ENCODE data around the gene NEK11.

NEK11 gene, protein sequence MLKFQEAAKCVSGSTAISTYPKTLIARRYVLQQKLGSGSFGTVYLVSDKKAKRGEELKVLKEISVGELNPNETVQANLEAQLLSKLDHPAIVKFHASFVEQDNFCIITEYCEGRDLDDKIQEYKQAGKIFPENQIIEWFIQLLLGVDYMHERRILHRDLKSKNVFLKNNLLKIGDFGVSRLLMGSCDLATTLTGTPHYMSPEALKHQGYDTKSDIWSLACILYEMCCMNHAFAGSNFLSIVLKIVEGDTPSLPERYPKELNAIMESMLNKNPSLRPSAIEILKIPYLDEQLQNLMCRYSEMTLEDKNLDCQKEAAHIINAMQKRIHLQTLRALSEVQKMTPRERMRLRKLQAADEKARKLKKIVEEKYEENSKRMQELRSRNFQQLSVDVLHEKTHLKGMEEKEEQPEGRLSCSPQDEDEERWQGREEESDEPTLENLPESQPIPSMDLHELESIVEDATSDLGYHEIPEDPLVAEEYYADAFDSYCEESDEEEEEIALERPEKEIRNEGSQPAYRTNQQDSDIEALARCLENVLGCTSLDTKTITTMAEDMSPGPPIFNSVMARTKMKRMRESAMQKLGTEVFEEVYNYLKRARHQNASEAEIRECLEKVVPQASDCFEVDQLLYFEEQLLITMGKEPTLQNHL

DNA sequence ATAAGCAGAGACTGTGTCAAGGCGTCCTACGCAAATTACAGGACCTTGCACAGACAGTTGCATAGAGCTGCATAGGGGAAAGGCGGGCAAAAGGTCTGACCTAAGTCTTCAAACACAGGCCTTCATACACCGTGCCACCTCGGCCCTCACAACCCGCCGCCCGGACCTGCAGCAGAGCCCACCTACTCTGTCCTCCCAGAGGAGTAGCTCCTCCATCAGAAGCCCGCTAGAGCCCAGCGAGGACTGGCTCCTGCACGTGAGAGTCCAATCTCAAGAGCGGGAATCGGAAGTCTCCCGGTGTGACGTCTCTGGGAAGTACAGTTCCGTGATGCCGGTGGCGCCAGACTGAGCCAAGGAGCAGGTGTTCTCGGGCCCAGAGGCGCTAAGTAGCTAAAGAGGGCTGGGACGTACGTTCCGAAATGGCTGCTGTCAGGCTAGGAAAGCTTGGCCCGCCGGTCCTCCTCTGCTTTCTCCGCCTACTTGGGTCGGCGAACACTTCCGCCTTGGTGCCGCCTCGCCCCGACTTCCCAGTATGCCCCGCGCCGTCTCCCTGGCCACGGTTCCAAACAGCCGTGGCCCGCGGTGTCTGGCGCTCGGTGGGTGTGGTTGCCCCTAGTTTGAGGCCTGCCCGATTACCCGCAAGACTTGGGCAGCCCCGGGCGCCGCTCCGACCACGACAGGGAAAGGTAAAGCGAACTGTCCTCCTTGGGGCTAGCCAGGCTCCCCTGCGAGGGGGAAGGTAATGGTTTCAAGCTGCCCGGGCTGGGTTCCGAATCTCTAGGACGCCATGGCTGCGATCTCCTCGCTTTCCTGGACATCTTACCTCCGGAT is at the start of gene NEK11, which contains the start of gene ASTE1:
TSS of gene NEK11 (plus strand) at position 557 of the 831 bp plus-strand sequence. CDS start 2,832 bp downstream, outside the sequence.
TSS of gene ASTE1 (minus strand) at position 505 of the 831 bp plus-strand sequence. CDS start 1,519 bp downstream, outside the sequence.
- DNase-seq = peak; percentile 92

DNA sequence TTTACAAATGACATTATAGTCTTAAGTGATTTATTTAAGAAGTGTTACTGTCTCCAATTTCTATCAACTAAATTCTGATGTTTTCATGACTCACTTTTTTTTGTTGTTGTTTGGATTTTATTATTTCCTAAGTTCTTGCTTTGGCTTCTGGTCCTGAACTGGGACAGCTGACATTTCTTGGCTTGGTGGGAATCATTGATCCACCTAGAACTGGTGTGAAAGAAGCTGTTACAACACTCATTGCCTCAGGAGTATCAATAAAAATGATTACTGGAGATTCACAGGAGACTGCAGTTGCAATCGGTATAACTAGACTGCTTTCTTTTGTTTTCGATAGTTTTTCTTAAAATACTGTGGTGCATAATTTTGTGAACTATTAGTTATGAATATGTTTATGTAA is 47.6 kb upstream of the NEK11 start:
- DNase-seq = no peak

DNA sequence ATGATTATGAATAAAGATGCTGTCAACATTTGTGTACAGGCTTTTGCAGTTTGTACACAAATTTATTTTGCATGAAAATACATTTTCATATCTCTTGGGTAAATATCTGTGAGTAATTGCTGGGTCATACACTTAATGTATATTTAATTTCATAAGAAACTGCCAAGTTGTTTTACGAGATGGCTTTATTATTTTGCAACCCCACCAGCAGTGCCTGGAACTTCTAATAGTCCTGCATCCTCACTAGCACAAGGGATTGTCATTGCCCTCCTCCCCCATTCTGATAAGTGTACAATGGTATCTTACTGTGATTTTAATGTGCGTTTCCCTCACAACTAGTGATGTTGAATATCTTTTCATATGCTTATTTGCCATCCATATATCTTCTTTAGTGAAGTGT is 45.2 kb upstream of the NEK11 start:
- DNase-seq = no peak

DNA sequence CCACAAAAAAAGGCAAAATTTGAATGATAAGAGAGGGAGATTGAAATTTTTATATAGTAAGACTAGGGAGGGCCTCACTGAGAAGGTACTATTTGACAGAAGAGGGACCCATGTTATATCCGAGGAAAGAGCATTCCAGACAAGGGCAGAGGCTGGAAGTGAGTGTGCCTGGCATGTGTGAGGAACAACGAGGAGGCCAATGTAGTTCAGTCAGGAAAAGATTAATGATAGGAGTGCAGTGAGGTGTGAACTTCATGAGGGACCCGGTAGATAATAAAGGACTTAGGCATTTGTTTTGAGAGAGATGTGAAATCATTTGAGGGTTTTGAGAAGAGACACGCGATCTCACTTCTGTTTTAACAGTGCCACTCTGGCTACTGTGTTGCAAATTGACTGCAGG is 36.4 kb upstream of the NEK11 start:
- no peak for DNase-seq

DNA sequence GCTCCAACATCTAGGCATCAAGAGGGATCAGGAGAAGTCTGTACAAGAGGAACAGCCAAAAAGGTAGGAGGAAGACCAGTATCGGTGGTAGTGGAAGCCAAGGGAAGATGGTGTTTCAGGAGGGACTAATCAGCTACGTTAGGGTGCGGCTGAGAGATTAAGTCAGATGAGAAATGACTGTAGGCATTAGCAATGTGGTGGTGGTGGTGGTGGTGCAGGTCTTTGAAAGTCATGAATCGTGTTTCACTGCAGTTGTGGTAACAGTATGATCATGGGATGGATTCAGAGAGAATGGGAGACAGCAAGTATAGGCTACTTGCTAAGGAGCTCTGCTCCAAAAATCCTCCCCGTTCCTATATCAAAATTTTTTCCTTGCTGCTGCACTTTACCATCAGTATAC is 35.6 kb upstream of the NEK11 start:
- DNase-seq = peak; percentile 20

DNA sequence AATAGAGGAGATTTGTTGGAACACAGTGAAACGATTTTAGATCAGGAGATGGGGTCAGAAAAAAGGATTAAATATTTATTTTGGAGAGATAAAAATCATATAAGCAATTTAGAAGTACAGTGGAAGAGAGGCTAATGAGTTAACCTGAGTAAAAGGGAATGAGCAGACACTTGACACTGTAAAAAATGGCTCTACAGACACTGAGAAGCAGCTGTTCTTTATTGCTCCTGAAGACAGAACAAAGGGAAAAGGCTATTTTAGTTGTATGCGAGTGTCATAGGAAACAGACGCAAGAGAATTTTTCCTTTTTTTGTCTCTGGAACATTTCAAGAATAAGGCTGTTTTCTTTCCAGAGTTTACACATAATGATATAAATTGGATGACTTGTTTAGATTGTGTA is 34.3 kb upstream of the NEK11 start:
- no peak for DNase-seq

DNA sequence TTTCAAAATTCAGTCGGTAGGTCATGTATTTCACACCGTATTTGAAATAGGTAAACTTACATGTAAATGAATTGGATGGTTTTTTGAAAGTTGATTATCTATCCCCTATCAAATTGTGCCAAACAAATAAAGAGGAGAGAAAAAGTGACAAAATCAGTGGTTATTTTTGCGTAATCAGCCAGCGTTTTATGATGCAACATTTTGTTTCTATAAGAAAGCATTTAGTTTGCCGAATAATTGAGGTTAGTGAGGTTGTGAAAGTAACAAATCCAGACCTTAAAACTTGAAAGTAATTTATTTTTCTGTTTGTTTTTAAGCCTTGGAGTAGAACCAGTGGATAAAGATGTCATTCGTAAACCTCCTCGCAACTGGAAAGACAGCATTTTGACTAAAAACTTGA is 29.4 kb upstream of the NEK11 start:
- no peak for DNase-seq

DNA sequence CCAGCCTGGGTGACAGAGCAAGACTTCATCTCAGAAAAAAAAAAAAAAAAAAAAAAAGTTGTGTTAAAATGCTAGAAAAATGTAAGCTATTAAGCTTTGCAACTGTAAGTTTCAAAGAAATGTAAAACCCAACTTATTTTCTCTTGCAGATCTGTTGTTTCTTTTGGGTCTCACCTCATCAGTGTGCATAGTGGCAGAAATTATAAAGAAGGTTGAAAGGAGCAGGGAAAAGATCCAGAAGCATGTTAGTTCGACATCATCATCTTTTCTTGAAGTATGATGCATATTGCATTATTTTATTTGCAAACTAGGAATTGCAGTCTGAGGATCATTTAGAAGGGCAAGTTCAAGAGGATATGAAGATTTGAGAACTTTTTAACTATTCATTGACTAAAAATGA is 25.6 kb upstream of the NEK11 start:
- DNase-seq = no peak

DNA sequence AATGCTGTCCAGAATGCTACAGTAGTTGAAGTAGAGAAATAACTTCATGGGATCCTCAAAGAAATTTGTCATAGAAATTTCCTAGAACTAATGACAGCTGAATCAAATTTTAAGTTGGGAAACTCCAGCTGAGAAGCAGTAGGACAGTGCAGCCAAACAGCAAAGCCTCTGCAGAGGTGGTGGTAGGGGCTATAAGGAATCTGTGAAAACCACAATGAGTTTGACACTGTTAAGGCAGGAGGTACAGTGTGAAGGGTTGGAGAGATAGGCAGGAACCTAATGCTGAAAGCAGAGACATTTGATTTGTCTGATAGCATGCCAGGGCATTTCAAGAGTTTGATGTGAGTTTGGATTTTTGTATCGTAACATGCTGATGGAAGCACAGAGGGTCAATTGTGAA is 22.1 kb upstream of the NEK11 start:
- peak; percentile 32 for DNase-seq

DNA sequence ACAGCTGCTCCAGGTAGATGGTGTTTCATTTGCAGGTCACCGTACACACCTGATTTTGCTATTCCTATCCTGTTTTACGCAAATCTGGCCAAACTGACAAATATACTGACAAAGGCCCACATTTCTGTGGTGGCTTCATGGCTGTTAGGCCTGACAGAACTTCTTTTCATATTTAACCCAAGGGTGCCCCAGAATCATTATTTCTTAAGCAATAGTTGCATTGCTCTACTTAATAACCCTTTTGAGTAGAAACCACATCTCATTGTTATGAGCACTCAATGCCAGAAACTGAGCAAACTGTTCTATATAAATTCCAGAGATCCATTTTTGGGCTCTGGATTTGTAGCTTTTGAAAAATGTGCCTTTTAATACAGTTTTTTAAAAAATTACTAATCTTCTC is 19.4 kb upstream of the NEK11 start:
- DNase-seq = no peak

DNA sequence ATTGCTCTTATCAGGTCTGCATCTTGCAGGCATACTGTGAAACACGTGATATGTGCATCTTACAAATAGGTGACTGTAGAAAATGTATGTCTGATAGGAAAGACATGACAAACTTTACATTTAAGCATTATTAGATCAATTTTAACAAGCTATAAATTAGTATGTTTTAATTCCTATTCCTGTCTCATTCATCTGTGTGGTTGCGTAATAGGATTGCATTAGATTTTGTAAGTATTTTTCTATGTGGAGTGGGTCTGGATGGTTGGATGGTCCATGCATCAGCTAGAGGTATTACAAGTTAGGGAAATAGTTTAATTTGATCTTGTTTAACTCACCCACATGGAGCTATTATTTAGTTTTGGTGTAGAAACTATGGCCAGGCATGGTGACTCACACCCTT is 18.9 kb upstream of the NEK11 start:
- no peak for DNase-seq

DNA sequence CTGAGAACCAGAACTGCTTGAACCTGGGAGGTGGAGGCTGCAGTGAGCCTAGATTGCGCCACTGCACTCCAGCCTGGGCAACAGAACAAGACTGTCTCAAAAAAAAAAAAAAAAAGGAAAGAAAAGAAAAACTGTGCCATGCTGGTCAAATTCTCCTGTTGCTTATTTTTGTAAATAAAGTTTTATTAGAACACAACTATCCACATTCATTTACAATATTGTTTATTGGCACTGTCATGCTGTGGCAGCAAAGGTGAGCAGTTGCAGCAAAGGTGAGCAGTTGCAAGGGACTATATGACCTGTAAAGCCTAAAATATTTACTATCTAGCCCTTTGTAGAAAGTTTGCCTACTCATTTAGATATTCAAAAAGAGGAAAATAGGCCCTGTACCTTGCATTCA is 18.4 kb upstream of the NEK11 start:
- no peak for DNase-seq

DNA sequence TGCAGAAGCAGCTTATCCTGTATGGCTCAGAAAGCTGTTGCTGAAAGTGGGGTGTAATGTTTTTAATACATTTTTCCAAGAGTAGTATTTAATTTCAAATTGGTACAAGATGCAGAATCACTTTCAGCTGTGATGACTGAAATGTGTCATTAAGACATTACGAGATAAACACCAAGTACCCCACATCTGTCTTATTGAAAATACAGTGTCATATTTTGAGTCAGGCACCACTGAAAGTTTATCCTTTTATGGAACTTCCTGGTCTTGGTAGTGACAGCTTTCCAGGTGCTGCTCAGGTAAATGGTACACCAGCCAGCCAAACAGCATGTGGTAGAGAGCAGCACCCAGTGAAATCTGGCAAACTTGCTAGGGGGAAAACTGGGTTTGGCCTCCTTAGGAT is 17.0 kb upstream of the NEK11 start:
- peak; percentile 27 for DNase-seq

DNA sequence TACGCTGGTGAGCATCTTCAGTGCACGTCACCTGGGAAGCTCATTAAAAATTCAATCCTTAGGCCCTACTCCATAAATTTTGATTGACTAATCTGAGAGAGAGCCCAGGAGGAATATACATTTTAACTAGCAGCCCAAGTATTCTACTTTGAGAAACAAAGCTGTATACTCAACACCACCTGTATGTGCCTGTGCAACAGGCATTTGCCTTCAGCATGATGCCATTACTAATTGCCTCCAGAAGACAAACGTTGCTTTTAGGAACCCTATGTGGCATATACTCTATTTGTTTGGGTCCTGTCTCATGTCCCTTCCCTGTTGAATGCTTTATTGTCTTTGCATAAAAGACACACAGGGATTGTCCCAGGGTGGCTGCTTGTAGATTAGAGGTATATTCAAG is 7.7 kb upstream of the NEK11 start:
- DNase-seq = no peak

DNA sequence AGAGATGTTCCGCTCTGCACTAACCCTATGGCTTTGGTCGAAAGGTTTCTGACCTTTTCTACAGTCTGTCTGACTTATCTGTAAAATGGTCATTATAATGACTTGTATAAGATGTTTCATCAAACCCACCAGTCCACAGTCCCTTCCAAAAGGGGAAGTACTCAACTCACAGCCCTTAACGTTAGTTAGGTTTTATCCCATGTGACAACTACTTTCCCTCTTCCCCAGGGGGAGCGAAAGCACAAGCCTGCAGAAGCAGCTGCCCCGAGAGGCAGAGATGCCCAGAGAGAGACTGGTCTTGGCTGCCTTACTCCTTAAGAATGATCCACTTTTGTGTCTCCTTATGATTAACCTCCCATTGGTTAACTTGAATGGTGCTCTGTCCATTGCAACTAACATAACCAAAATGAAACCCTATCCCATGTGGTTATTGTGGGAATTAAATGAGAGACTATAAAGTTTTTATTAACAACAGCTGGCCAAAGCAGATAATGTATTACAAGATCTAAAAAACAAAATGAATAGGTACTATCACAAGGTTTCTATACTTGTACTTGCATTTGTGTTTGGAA is 6.5 kb upstream of the NEK11 start:
- no peak for DNase-seq

DNA sequence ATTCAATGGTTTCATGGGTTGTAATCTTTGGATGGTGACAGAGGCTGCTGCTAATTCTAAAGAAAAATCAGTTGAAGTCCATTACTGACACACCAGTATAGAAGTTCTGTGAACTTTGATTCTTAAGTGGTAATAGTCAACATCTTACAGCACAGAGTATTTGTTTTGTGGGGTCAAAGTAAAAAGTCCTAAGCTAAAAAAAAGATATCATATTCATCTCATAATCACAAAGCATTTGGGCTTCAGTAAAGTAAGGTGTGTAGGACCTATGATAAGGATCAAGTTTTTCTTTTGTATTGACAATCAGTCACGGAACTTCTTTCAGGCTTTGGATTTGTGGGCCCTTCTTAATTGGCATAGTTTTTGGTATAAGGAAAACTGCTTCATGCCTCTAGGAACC is 1.1 kb upstream of the NEK11 start:
- DNase-seq = no peak

DNA sequence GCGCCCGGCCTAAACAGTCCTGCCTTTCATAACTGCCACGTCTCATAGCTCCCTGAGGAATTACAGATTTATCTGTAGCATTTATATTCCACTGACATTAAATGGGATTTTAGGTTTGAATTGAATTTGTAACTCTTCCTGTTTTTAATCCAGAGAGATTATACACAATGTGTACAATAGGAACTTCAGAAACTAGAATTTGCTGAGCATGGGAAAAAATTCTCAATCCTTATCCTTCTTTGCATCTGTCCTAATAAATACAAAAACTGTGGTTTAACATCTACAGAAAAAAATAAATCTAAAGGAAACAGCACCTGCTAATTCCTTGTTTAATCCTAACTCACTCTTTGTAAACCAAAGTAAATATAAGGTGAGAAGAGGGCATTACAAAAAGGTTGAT is 2.2 kb downstream of the NEK11 start:
- DNase-seq = no peak

DNA sequence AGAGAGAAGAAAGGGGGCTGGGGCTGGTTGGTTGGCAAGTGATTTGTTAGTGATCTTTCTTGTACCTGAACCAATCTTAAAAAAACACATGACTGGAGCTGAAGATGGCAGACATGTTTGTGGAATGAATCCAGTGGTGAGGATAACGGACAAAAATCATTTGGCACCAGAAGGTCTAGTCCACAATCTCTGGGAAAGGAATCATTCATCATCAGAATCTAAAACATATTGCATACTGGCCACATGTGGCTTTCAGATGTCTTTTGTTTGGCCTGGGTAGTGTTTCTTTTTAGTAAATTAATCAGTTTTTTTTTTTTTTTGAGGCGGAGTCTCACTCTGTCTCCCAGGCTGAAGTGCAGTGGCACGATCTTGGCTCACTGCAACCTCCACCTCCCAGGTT is 5.0 kb downstream of the NEK11 start:
- DNase-seq = no peak

DNA sequence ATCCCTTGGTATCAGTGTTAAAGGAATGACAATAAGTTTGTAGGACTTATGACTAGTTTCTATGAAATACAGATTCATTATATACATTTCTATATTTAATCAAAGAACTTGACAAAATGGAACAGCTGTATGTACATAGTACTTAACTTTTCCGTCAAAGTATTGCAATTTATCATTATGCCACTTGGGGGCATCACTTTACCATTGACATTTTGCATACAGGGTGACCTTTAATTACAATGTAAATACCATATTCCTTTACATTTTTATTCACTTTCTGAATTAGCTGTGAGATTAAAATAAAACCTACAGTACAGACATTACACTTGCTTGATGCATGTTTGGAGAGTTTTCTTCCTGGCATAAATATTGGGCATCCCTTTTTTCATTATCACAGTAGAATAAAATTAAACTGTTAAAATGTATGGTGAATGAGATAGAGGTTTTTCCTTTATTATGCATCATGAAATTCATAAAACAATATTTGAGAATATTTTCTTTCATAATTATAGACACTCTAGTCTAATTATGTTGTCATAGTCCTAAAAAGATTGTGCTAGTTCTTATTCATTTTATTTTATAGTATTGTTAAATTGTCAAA is 6.9 kb downstream of the NEK11 start:
- DNase-seq = peak; percentile 65

DNA sequence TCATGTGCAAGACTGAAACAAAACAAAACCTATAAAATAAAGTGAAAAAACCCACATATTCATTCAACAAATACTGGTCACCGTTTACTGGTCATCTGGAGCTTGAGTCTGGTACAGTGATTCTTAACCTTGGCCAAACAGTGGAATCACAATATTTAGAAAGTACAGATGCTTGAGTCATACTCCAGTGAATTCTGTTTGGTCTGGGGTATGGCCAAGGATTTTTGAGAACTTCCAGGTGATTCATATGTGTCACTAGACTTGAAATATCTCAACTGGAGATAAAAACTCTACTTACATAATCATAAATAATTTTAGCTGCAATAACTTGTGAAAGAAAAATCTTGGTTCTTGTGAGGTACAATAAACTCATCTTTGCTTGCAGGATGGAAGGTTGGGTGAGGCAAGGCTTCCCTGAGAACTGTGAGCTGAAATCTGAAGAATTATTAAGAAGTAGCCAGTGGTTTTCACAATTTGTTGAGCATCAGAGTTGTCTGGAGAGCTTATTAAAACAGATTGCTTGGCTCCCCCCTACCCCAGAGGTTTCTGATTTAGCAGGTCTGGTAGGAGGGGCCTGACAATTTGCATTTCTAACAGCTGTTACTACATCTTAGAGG is 9.6 kb downstream of the NEK11 start:
- no peak for DNase-seq

DNA sequence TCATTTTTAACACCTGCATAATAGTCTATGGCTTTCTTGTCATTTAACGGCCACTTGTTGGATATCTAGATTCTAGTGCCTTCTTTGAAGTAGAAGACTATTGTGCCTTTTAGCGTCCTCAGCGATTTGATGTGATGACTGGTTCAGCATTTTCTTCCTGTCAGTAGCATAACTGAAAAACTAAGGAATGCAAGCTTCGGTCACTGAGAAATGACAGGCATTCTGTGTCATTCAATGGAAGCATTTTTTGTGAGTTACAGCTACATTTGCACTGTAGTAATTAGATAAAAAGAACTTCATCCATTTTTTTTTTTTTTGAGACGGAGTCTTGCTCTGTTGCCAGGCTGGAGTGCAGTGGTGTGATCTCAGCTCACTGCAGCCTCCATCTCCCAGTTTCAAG is 10.3 kb downstream of the NEK11 start:
- no peak for DNase-seq

DNA sequence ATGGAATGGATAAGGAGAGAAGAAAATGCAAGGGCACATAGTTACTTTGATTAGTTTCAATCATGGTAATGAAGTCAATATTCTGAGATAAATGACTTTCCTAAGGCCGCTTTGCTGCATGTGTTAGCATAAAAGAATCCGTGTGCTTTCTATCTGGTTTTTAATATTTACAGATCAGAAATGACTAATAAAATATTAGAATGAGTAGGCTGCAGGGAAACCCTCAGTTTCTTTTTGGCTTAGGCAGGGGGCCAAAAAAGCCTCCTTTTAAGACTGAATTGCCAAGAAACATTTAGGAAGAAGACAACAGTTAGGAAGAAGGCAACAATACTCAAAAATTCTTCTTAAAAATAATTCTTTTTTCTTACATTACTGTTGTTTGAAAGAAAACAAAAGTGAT is 11.6 kb downstream of the NEK11 start:
- DNase-seq = peak; percentile 15
